ENCODE results near the gene DACT1.

DNA sequence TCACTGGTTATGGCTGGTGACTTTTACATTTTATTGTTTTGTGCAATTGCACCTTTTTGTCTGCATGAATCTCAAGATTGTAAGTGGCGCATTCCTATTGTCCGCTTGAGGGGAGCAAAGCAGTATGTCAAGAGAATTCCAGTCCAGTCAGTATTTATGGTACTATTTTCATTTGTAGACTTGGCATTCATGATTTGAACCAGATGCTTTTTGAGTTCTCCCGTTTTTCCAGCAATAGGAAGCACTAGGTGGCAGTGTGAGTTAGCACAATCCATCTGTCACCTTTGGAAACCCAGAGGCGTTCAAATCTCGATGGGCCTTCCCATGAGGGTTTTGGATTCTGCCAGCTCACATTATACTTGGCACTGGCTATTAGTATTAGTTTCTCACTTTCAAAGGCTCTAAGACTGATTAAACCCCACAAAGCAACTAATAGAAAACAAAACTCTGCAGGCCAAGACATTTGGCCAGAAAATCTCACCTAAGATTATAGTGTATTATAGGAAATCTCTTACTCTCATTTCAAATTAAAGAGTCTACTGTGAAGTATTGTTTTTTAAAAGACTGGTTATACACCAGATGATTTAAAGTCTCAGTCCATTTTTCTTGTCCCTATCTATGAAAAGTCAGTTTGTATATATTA is 2.2 kb downstream of the DACT1 start:
- TF ChIP-seq TCF4 (CRISPR knock-in tag; IDR thresholded peaks at IDR 0.05; ENCODE audit: borderline replicate concordance) (peak; percentile 65; the same call in 1 of the 2 replicates), ZNF70 (CRISPR knock-in tag; IDR thresholded peaks at IDR 0.05) (no peak), TSHZ2 (CRISPR knock-in tag; IDR thresholded peaks at IDR 0.05) (no peak), PATZ1 (CRISPR knock-in tag; IDR thresholded peaks at IDR 0.05; ENCODE audit: borderline replicate concordance) (no peak), ZFP3 (CRISPR knock-in tag; IDR thresholded peaks at IDR 0.05) (no peak)
